Measurements from ENCODE around the gene NEK10. TPM values are rescaled to one million over a fixed set of nuclear protein-coding genes. Genes with fewer than 3 reads are reported as not detected.

Gene NEK10
- total RNA-seq, 2 experiments from 2014 or later, result 0.28 to 1.3 TPM

DNA sequence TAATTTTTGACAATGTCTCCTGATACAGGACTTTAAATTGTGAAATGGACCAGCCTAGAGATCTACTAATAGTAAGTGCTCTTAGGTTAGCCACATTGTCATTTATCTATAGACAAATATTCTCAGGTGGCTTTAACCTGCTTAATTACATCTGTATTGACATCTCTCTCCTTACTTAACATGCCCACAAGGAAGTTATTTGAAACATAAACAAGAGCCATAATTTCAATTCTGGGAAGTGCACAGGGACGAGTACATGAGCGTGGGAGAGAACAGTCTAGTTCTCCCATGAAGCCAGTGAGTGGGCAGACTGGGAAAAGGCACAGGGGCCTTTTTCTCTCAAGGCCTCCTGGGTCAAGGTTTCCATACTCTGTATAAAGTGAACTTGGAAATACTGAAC, 54.2 kb downstream of the NEK10 start:
- BruUV-seq (replicated peaks), result no TSS peak
- Histone ChIP-seq H3K4me1 (ENCODE audit: insufficient read depth, low read length, poor library complexity, severe bottlenecking) (no peaks in the 10 kb centered on the region), H3K4me3 (ENCODE audit: low read depth, low read length, poor library complexity, severe bottlenecking) (no peak overlapping the region), H4K20me1 (ENCODE audit: insufficient read depth, low read length) (no peaks in the 10 kb centered on the region), H3K27ac (ENCODE audit: low read depth, low read length, poor library complexity, severe bottlenecking) (no peak overlapping the region), H3K79me2 (ENCODE audit: insufficient read depth, low read depth, low read length) (no peaks in the 10 kb centered on the region), H2AFZ (ENCODE audit: low read length) (no peak overlapping the region), H3K4me2 (ENCODE audit: low read length) (no peak overlapping the region), H3K9me2 (ENCODE audit: insufficient read depth, low read length) (no peaks in the 10 kb centered on the region), H3K36me3 (ENCODE audit: insufficient read depth, low read length) (no peaks in the 10 kb centered on the region), H3K9me3 (ENCODE audit: low read length) (no peaks in the 10 kb centered on the region)
- ChIA-PET CTCF (ENCODE audit: unreplicated experiment) (no interaction called here), POLR2A (no interaction called here)
- TF ChIP-seq EZH2phosphoT487 (IDR thresholded peaks at IDR 0.05; ENCODE audit: borderline replicate concordance, low read depth, low read length), result no peak
- TF ChIP-seq, protein P1, sequence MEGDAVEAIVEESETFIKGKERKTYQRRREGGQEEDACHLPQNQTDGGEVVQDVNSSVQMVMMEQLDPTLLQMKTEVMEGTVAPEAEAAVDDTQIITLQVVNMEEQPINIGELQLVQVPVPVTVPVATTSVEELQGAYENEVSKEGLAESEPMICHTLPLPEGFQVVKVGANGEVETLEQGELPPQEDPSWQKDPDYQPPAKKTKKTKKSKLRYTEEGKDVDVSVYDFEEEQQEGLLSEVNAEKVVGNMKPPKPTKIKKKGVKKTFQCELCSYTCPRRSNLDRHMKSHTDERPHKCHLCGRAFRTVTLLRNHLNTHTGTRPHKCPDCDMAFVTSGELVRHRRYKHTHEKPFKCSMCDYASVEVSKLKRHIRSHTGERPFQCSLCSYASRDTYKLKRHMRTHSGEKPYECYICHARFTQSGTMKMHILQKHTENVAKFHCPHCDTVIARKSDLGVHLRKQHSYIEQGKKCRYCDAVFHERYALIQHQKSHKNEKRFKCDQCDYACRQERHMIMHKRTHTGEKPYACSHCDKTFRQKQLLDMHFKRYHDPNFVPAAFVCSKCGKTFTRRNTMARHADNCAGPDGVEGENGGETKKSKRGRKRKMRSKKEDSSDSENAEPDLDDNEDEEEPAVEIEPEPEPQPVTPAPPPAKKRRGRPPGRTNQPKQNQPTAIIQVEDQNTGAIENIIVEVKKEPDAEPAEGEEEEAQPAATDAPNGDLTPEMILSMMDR (conservative IDR thresholded peaks at IDR 0.05; ENCODE audit: low read length), result no peak
- intact Hi-C loops (cut with micrococcal nuclease; ENCODE audit: unreplicated experiment), result no loop called here
- DNase-seq (ENCODE audit: low spot score), result no peak

DNA sequence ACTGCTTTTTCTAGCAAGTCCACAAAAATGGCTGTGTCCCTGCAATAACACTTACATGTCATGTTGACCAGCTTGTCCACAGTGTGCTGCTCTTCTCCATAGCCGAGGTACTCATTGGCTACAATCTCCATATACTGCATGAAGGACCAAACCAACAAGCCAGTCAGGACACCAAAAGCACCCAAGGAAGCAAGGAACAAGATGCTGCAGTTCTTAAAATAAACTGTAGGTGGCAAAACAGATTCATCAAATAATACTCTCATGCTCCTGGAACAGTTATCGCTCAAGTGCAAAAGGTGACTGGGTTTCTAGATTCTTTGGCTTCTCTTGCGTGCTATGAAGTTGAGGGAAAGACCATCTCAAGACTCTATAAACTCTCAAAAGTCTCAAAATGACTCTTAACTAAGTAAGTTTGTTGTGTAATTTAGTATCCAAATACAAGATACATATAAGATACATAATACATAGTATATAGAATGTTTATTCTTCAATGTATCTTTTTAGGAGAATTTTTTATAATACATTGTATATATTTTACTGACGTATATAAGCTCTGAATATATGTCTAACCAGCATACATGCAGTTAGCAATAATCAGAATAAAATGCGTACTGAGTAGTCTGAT, 57.0 kb downstream of the NEK10 start:
- no peak overlapping the region for H2AFZ ChIP-seq (ENCODE audit: low read length)
- no peaks in the 10 kb centered on the region for H3K79me2 ChIP-seq (ENCODE audit: insufficient read depth, low read depth, low read length)
- TF ChIP-seq EZH2phosphoT487 (IDR thresholded peaks at IDR 0.05; ENCODE audit: borderline replicate concordance, low read depth, low read length), result no peak
- TF ChIP-seq, protein P1 (conservative IDR thresholded peaks at IDR 0.05; ENCODE audit: low read length), result peak; percentile 82
- DNase-seq (ENCODE audit: low spot score), result peak; percentile 48
- intact Hi-C loops (cut with micrococcal nuclease; ENCODE audit: unreplicated experiment), result loop anchor here (2.0 to 5.0 kb wide), 3 partner anchors 155 to 369 kb away; no protein-coding TSS in a partner anchor
- CTCF ChIA-PET (ENCODE audit: unreplicated experiment), result interaction anchor here (0.5 kb wide), 1 partner anchor 407 kb away, joined by 4 read pairs; no protein-coding TSS in a partner anchor
- no peak overlapping the region for H3K4me3 ChIP-seq (ENCODE audit: low read depth, low read length, poor library complexity, severe bottlenecking)
- POLR2A ChIA-PET, result no interaction called here
- H3K4me2 ChIP-seq (ENCODE audit: low read length), result no peak overlapping the region
- no TSS peak for BruUV-seq (replicated peaks)
- H3K9me3 ChIP-seq (ENCODE audit: low read length), result no peaks in the 10 kb centered on the region
- no peaks in the 10 kb centered on the region for H4K20me1 ChIP-seq (ENCODE audit: insufficient read depth, low read length)
- no peaks in the 10 kb centered on the region for H3K9me2 ChIP-seq (ENCODE audit: insufficient read depth, low read length)
- no peaks in the 10 kb centered on the region for H3K4me1 ChIP-seq (ENCODE audit: insufficient read depth, low read length, poor library complexity, severe bottlenecking)
- H3K36me3 ChIP-seq (ENCODE audit: insufficient read depth, low read length), result no peaks in the 10 kb centered on the region
- H3K27ac ChIP-seq (ENCODE audit: low read depth, low read length, poor library complexity, severe bottlenecking), result no peak overlapping the region

DNA sequence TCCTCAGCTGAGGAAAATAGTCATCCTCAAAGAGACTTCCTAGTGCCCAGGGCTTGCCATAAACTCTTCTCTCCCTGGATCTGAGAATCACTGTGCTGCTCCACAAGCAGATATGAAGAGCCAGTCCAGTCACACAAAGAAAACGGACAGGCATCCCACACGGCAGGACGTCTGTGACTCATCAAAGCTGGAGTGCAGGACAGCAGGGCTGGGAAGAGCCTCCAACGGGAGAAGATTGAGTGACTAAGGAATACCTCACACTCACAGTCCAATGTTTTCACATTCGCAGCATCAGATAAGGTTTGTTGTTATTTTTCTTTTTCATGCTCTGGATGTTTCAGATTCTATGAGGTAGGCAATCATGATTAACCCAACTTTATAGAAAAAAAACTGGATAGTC, 57.8 kb downstream of the NEK10 start:
- ChIA-PET CTCF (ENCODE audit: unreplicated experiment) (interaction anchor here (0.5 kb wide), 1 partner anchor 408 kb away, joined by 4 read pairs; no protein-coding TSS in a partner anchor), POLR2A (no interaction called here)
- no TSS peak for BruUV-seq (replicated peaks)
- Histone ChIP-seq H3K4me3 (ENCODE audit: low read depth, low read length, poor library complexity, severe bottlenecking) (no peak overlapping the region), H3K36me3 (ENCODE audit: insufficient read depth, low read length) (no peaks in the 10 kb centered on the region), H3K4me1 (ENCODE audit: insufficient read depth, low read length, poor library complexity, severe bottlenecking) (no peaks in the 10 kb centered on the region), H2AFZ (ENCODE audit: low read length) (no peak overlapping the region), H3K4me2 (ENCODE audit: low read length) (no peak overlapping the region), H4K20me1 (ENCODE audit: insufficient read depth, low read length) (no peaks in the 10 kb centered on the region), H3K9me2 (ENCODE audit: insufficient read depth, low read length) (no peaks in the 10 kb centered on the region), H3K27ac (ENCODE audit: low read depth, low read length, poor library complexity, severe bottlenecking) (no peak overlapping the region), H3K79me2 (ENCODE audit: insufficient read depth, low read depth, low read length) (no peaks in the 10 kb centered on the region), H3K9me3 (ENCODE audit: low read length) (no peaks in the 10 kb centered on the region)
- TF ChIP-seq EZH2phosphoT487 (IDR thresholded peaks at IDR 0.05; ENCODE audit: borderline replicate concordance, low read depth, low read length), result no peak
- TF ChIP-seq, protein P1 (conservative IDR thresholded peaks at IDR 0.05; ENCODE audit: low read length), result no peak
- DNase-seq (ENCODE audit: low spot score), result no peak
- intact Hi-C loops (cut with micrococcal nuclease; ENCODE audit: unreplicated experiment), result loop anchor here (5.0 kb wide), 2 partner anchors 156 to 346 kb away; no protein-coding TSS in a partner anchor

Measured in OCI-LY7 (cell line).